ENCODE measurements around the gene EXOC4.

GRCh38 chr7:133712544-133712943 lies 459.7 kb downstream of the EXOC4 start:
- no peak for TF ChIP-seq EZH2 (IDR thresholded peaks at IDR 0.05; ENCODE audit: insufficient read depth, poor library complexity, severe bottlenecking)
- no peak for TF ChIP-seq EZH2phosphoT487 (IDR thresholded peaks at IDR 0.05; ENCODE audit: insufficient read depth, low read depth)
